Neural cell (in vitro differentiated cells): ENCODE data around the gene SLC28A1. TPM values are rescaled to one million over a fixed set of nuclear protein-coding genes. Genes with fewer than 3 reads are reported as not detected.

Experiments used
- H2AFZ ChIP-seq: fragments of 200-600, 300-800 bp; sonication (generic), shearing (Covaris generic); 2 replicates; pipeline ENCODE4 v1.6.0; 2014; ENCODE audit warnings: low read depth, mild to moderate bottlenecking, antibody characterized with exemption, low read length, moderate library complexity
- H3F3A ChIP-seq: fragments of 200-600 bp; shearing (Covaris generic); 2 replicates; pipeline ENCODE4 v1.6.1; 2016; ENCODE audit warnings: mild to moderate bottlenecking, moderate library complexity, mixed read lengths, antibody characterized with exemption, low read length; ENCODE audit not compliant: insufficient read depth, poor library complexity, severe bottlenecking
- H3K27ac ChIP-seq: fragments of 200-600, 300-800 bp; sonication (generic), shearing (Covaris generic); 2 replicates; pipeline ENCODE4 v1.5.1; 2014; ENCODE audit warnings: mild to moderate bottlenecking, low read length, moderate library complexity
- H3K27me3 ChIP-seq: fragments of 300-800, 200-600 bp; sonication (generic), shearing (Covaris generic); 2 replicates; pipeline ENCODE4 v1.6.0; 2014; ENCODE audit warnings: mild to moderate bottlenecking, low read depth, low read length, moderate library complexity; ENCODE audit not compliant: insufficient read depth
- H3K36me3 ChIP-seq: fragments of 300-800, 200-600 bp; sonication (generic), shearing (Covaris generic); 2 replicates; pipeline ENCODE4 v1.5.1; 2014; ENCODE audit warnings: mild to moderate bottlenecking, antibody characterized with exemption, low read length, moderate library complexity; ENCODE audit not compliant: insufficient read depth
- H3K4me2 ChIP-seq: fragments of 300-800, 200-600 bp; sonication (generic), shearing (Covaris generic); 2 replicates; pipeline ENCODE4 v1.6.0; 2014; ENCODE audit warnings: mild to moderate bottlenecking, low read length
- H3K4me3 ChIP-seq: fragments of 300-800, 200-600 bp; sonication (generic), shearing (Covaris generic); 2 replicates; pipeline ENCODE4 v1.5.1; 2014; ENCODE audit warnings: mild to moderate bottlenecking, low read length, moderate library complexity
- H3K79me2 ChIP-seq: fragments of 200-600 bp; shearing (Covaris generic); replicated peaks from 2 replicates; pipeline ENCODE4 v1.6.0; 2014; ENCODE audit warnings: mild to moderate bottlenecking, low read length, moderate library complexity; ENCODE audit not compliant: insufficient read depth
- H3K9ac ChIP-seq: fragments of 300-800, 200-600 bp; sonication (generic), shearing (Covaris generic); 2 replicates; pipeline ENCODE4 v1.6.1; 2016; ENCODE audit warnings: mild to moderate bottlenecking, low read length, mixed read lengths
- H3K9me2 ChIP-seq: fragments of 200-600 bp; shearing (Covaris generic); 2 replicates; pipeline ENCODE4 v1.6.1; 2016; ENCODE audit warnings: mild to moderate bottlenecking, low read length, mixed read lengths; ENCODE audit not compliant: insufficient read depth
- H3K9me3 ChIP-seq: fragments of 200-600, 300-800 bp; sonication (generic), shearing (Covaris generic); 2 replicates; pipeline ENCODE4 v1.6.1; 2016; ENCODE audit warnings: mild to moderate bottlenecking, mixed run types, low read length, moderate library complexity, mixed read lengths
- H4K20me1 ChIP-seq: fragments of 200-600 bp; shearing (Covaris generic); 2 replicates; pipeline ENCODE4 v1.6.1; 2016; ENCODE audit warnings: mild to moderate bottlenecking, mixed run types; ENCODE audit not compliant: insufficient read depth
- EP300 ChIP-seq: fragments of 450-650 bp; conservative IDR thresholded peaks from 2 replicates; pipeline ENCODE4 v1.6.1; 2014; ENCODE audit warnings: antibody characterized with exemption, mild to moderate bottlenecking, moderate library complexity; ENCODE audit not compliant: poor library complexity, severe bottlenecking
- EZH2 ChIP-seq: fragments of 200-600, 300-800 bp; shearing (Covaris generic), sonication (generic); IDR thresholded peaks from 2 replicates; pipeline ENCODE4 v1.6.1; 2014; ENCODE audit warnings: antibody characterized with exemption, low read length, borderline replicate concordance, mild to moderate bottlenecking; ENCODE audit not compliant: insufficient read depth, poor library complexity, severe bottlenecking
- MXI1 ChIP-seq: fragments of 450-650 bp; conservative IDR thresholded peaks from 2 replicates; pipeline ENCODE4 v1.6.1; 2014; ENCODE audit warnings: antibody characterized with exemption, mild to moderate bottlenecking; ENCODE audit not compliant: poor library complexity, severe bottlenecking
- POLR2AphosphoS5 ChIP-seq: IDR thresholded peaks from 2 replicates; pipeline ENCODE4 v1.6.1; 2012
- RAD21 ChIP-seq: fragments of 450-650 bp; conservative IDR thresholded peaks from 2 replicates; pipeline ENCODE4 v1.6.1; 2014; ENCODE audit warnings: antibody characterized with exemption, mild to moderate bottlenecking, moderate library complexity
- REST ChIP-seq: IDR thresholded peaks from 2 replicates; pipeline ENCODE4 v1.6.1; 2012; ENCODE audit warnings: borderline replicate concordance
- SMC3 ChIP-seq: fragments of 450-650 bp; conservative IDR thresholded peaks from 2 replicates; pipeline ENCODE4 v1.6.1; 2014; ENCODE audit warnings: antibody characterized with exemption, mild to moderate bottlenecking, moderate library complexity; ENCODE audit not compliant: poor library complexity
- TAF1 ChIP-seq: IDR thresholded peaks from 2 replicates; pipeline ENCODE4 v1.6.1; 2012; ENCODE audit warnings: low read depth
- polyA plus RNA-seq: library from polyadenylated mRNA; depleted of rRNA; stranded (reverse); fragments of >200 nt; gene quantifications from 2 replicates; pipeline ENCODE4 v1.2.3, GENCODE V29; 2014
- TF ChIP-seq, protein P1 (sequence below): fragments of 450-650 bp; IDR thresholded peaks from 2 replicates; pipeline ENCODE4 v1.5.1; 2014; ENCODE audit warnings: antibody characterized with exemption, mild to moderate bottlenecking, moderate library complexity; ENCODE audit not compliant: poor library complexity, severe bottlenecking

The SLC28A1 gene
- polyA plus RNA-seq, 1 donor from 2014 or later = not detected

DNA sequence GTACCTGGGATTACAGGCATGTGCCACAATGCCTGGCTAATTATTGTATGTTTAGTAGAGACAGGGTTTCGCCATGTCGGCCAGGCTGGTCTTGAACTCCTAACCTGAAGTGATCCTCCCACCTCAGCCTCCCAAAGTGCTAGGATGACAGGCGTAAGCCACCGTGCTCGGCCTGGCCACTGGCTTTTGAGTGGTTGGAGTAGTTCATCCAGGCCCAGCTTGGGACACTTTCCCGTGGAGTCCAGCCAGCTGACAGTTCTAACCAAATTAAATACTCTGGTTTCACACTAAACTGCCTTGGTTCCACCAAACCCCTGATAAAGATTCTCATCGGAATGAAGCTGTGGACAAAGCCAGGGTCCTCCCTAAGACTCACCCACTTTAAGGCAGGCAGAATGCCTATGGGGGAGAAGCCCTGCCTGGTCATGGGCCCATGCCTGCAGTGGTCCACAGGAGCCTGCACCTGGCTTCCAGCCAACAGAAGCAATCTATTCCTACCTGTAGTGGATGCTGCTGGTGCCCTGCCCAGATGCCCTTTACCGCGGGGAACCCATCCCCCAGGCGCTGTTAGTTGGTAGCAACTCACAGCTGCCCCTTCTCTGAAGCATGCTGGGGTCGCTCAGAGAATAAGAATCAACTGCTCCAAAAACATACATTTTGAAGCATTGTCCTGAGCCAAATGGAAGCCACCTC is 5.2 kb upstream of the SLC28A1 start:
- H2AFZ ChIP-seq = no peak overlapping the region
- no peaks in the 10 kb centered on the region for H3K9me3 ChIP-seq
- TF ChIP-seq, protein P1, sequence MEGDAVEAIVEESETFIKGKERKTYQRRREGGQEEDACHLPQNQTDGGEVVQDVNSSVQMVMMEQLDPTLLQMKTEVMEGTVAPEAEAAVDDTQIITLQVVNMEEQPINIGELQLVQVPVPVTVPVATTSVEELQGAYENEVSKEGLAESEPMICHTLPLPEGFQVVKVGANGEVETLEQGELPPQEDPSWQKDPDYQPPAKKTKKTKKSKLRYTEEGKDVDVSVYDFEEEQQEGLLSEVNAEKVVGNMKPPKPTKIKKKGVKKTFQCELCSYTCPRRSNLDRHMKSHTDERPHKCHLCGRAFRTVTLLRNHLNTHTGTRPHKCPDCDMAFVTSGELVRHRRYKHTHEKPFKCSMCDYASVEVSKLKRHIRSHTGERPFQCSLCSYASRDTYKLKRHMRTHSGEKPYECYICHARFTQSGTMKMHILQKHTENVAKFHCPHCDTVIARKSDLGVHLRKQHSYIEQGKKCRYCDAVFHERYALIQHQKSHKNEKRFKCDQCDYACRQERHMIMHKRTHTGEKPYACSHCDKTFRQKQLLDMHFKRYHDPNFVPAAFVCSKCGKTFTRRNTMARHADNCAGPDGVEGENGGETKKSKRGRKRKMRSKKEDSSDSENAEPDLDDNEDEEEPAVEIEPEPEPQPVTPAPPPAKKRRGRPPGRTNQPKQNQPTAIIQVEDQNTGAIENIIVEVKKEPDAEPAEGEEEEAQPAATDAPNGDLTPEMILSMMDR = no peak
- TF ChIP-seq EP300 (no peak), SMC3 (no peak), REST (no peak), MXI1 (no peak), POLR2AphosphoS5 (no peak), RAD21 (no peak), EZH2 (no peak), TAF1 (no peak)
- H3F3A ChIP-seq = no peaks in the 10 kb centered on the region
- H3K4me3 ChIP-seq = no peak overlapping the region
- H3K9ac ChIP-seq = no peak overlapping the region
- no peaks in the 10 kb centered on the region for H3K36me3 ChIP-seq
- no peaks in the 10 kb centered on the region for H3K9me2 ChIP-seq
- no peak overlapping the region for H3K27ac ChIP-seq
- H3K4me2 ChIP-seq = no peak overlapping the region
- no peaks in the 10 kb centered on the region for H3K27me3 ChIP-seq
- no peaks in the 10 kb centered on the region for H3K79me2 ChIP-seq
- H4K20me1 ChIP-seq = no peaks in the 10 kb centered on the region

- TF ChIP-seq, protein P1 = no peak
- no peak for TF ChIP-seq POLR2AphosphoS5
- no peak for TF ChIP-seq EP300
- H4K20me1 ChIP-seq = no peaks in the 10 kb centered on the region
- H3F3A ChIP-seq = no peaks in the 10 kb centered on the region
- no peak overlapping the region for H3K9ac ChIP-seq
- H3K9me2 ChIP-seq = no peaks in the 10 kb centered on the region
- no peaks in the 10 kb centered on the region for H3K27me3 ChIP-seq
- no peak overlapping the region for H3K4me3 ChIP-seq
- H3K36me3 ChIP-seq = no peaks in the 10 kb centered on the region
- H2AFZ ChIP-seq = no peak overlapping the region
- no peaks in the 10 kb centered on the region for H3K9me3 ChIP-seq
- H3K79me2 ChIP-seq = no peaks in the 10 kb centered on the region
- no peak overlapping the region for H3K27ac ChIP-seq
- no peak overlapping the region for H3K4me2 ChIP-seq
Measured at GRCh38 chr15:84880007-84880406, 4.5 kb upstream of the SLC28A1 start.
